Measurements from ENCODE around the gene PTPRD.

DNA sequence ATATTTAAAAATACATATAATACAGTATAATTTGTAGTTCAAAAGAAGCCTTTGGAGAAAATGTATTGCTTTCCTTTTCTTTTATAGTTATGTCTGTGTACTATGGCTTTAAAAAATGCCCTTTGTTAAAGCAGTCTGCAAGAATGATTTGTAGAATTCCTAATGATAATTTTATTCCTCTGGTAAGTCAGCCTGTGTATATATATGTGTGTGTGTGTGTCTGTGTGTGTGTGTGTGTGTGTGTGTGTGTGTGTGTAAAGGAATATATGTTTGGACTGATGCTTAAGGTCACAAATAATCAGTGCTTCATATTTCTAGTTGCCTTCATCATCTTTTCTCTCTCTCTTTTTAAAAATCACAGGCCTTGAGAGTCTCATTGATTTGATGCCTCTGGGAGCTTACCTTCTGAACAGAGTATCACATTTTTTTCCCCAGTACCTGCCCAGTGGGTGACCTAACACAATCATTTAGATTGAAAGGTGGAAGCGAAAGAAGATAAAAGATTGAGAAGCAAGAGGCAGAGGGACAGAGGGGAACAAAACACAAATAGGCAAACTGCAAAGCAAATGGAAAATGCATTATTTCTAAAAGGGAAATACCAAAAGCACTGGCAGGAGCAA, 2104.0 kb downstream of the PTPRD start:
- TF ChIP-seq, protein P1, sequence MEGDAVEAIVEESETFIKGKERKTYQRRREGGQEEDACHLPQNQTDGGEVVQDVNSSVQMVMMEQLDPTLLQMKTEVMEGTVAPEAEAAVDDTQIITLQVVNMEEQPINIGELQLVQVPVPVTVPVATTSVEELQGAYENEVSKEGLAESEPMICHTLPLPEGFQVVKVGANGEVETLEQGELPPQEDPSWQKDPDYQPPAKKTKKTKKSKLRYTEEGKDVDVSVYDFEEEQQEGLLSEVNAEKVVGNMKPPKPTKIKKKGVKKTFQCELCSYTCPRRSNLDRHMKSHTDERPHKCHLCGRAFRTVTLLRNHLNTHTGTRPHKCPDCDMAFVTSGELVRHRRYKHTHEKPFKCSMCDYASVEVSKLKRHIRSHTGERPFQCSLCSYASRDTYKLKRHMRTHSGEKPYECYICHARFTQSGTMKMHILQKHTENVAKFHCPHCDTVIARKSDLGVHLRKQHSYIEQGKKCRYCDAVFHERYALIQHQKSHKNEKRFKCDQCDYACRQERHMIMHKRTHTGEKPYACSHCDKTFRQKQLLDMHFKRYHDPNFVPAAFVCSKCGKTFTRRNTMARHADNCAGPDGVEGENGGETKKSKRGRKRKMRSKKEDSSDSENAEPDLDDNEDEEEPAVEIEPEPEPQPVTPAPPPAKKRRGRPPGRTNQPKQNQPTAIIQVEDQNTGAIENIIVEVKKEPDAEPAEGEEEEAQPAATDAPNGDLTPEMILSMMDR (IDR thresholded peaks at IDR 0.05), result no peak
- no peak for TF ChIP-seq POLR2A (IDR thresholded peaks at IDR 0.05)

Measured in ovary (tissue), 3 donors.